H1 (cell line): ENCODE results near the gene ACVR1. TPM values are rescaled to one million over a fixed set of nuclear protein-coding genes. Genes with fewer than 3 reads are reported as not detected.

ENCODE experiments used
- CTCF ChIA-PET: fragments of 300-600 bp; sonication (Branson Sonifier 250); formaldehyde crosslinking; loops from one replicate; lab custom pipeline; 2021; ENCODE audit not compliant: partially characterized antibody; lab: Charles Lee
- POLR2A ChIA-PET: fragments of 300-600 bp; sonication (Branson Sonifier 250); formaldehyde crosslinking; loops from one replicate; lab custom pipeline; 2021; ENCODE audit warnings: inconsistent platforms; ENCODE audit not compliant: partially characterized antibody; lab: Charles Lee
- DNase-seq, 2 experiments: peaks; one replicate each; pipeline versions ENCODE4 v3.0.0 to v3.0.0-alpha.2; 2010 to 2022; ENCODE audit warnings: low spot score in 2 of 2, low read depth in 1 of 2, mixed read lengths in 1 of 2
- FAIRE-seq: peaks from 2 replicates; lab custom pipeline; 2011; peaks lifted over from hg19 to GRCh38; lab: Jason Lieb, UNC
- H2AFZ ChIP-seq: 2 replicates; pipeline ENCODE4 v1.8.1; 2012; ENCODE audit warnings: low read length, inconsistent platforms
- H2AK5ac ChIP-seq: 2 replicates; pipeline ENCODE4 v1.6.1; 2013; ENCODE audit warnings: low read depth, low read length
- H2BK120ac ChIP-seq: replicated peaks from 2 replicates; pipeline ENCODE3; 2013; ENCODE audit warnings: low read depth, low read length, inconsistent platforms
- H2BK12ac ChIP-seq: 2 replicates; pipeline ENCODE4 v1.6.1; 2013; ENCODE audit warnings: low read depth, low read length
- H2BK15ac ChIP-seq: 2 replicates; pipeline ENCODE4 v1.6.1; 2013; ENCODE audit warnings: low read length
- H2BK20ac ChIP-seq: 2 replicates; pipeline ENCODE4 v1.6.1; 2013; ENCODE audit warnings: low read length
- H2BK5ac ChIP-seq: 2 replicates; pipeline ENCODE4 v1.6.1; 2013; ENCODE audit warnings: low read depth, low read length
- H3K14ac ChIP-seq: 2 replicates; pipeline ENCODE4 v1.6.1; 2013; ENCODE audit warnings: inconsistent platforms; ENCODE audit not compliant: insufficient read length
- H3K18ac ChIP-seq: 2 replicates; pipeline ENCODE4 v1.6.1; 2013; ENCODE audit warnings: low read length; ENCODE audit errors: extremely low read depth
- H3K23ac ChIP-seq: 2 replicates; pipeline ENCODE4 v1.6.1; 2013; ENCODE audit warnings: inconsistent platforms; ENCODE audit not compliant: insufficient read length
- H3K23me2 ChIP-seq: 2 replicates; pipeline ENCODE4 v1.6.1; 2013; ENCODE audit warnings: low read depth, low read length
- H3K27ac ChIP-seq: 2 replicates; pipeline ENCODE4 v1.6.1; 2011; ENCODE audit warnings: low read depth, low read length, inconsistent platforms
- H3K27me3 ChIP-seq, 4 experiments: replicated peaks in 1 of 4; 1 replicate in 1 of 4; 2 replicates in 3 of 4; pipeline versions ENCODE4 v1.6.1 to v1.8.1; 2011 to 2013; ENCODE audit warnings: low read length in 3 of 4, mild to moderate bottlenecking in 3 of 4, inconsistent platforms in 2 of 4, mixed read lengths in 2 of 4, moderate library complexity in 1 of 4; ENCODE audit not compliant: control insufficient read depth in 3 of 4, insufficient read depth in 3 of 4; ENCODE audit errors: extremely low read depth in 1 of 4
- H3K36me3 ChIP-seq, 4 experiments: 2 replicates each; pipeline versions ENCODE4 v1.6.1 to v1.8.1; 2011 to 2013; ENCODE audit warnings: mild to moderate bottlenecking in 4 of 4, low read length in 3 of 4, moderate library complexity in 2 of 4, control low read depth in 1 of 4, inconsistent platforms in 1 of 4; ENCODE audit not compliant: insufficient read depth in 4 of 4, control insufficient read depth in 2 of 4
- H3K4ac ChIP-seq: replicated peaks from 2 replicates; pipeline ENCODE3; 2013; ENCODE audit warnings: low read length, low read depth, mixed read lengths, inconsistent platforms; ENCODE audit not compliant: insufficient read length
- H3K4me1 ChIP-seq, 4 experiments: replicated peaks in 1 of 4; 1 replicate in 1 of 4; 2 replicates in 3 of 4; pipeline versions ENCODE4 v1.6.1 to v1.8.1; 2011 to 2013; ENCODE audit warnings: low read length in 3 of 4, inconsistent platforms in 2 of 4, mixed read lengths in 1 of 4; ENCODE audit not compliant: insufficient read depth in 4 of 4, control insufficient read depth in 3 of 4
- H3K4me2 ChIP-seq, 2 experiments: 2 replicates each; pipeline versions ENCODE4 v1.6.1 to v1.8.1; 2011 to 2013; ENCODE audit warnings: low read depth in 2 of 2, low read length in 2 of 2, control low read depth in 1 of 2, inconsistent platforms in 1 of 2, mild to moderate bottlenecking in 1 of 2; ENCODE audit not compliant: insufficient read depth in 1 of 2
- H3K4me3 ChIP-seq, 4 experiments: fragments of 200-600, 300-600 bp in 1 of 4; sonication (generic), shearing (Covaris generic), sonication (Bioruptor Twin) in 1 of 4; 2 replicates each; pipeline versions ENCODE4 v1.5.1 to v1.8.1; 2011 to 2016; ENCODE audit warnings: low read length in 4 of 4, low read depth in 3 of 4, control low read depth in 2 of 4, inconsistent platforms in 2 of 4, mild to moderate bottlenecking in 2 of 4, mixed read lengths in 1 of 4, moderate library complexity in 1 of 4; ENCODE audit not compliant: insufficient read depth in 2 of 4; ENCODE audit errors: extremely low read depth in 1 of 4
- H3K56ac ChIP-seq: replicated peaks from 2 replicates; pipeline ENCODE3; 2013; ENCODE audit warnings: low read depth, mild to moderate bottlenecking, mixed read lengths, low read length, inconsistent platforms; ENCODE audit not compliant: insufficient read length
- H3K79me1 ChIP-seq: 2 replicates; pipeline ENCODE4 v1.6.1; 2013; ENCODE audit warnings: low read depth, low read length, control low read depth
- H3K79me2 ChIP-seq, 2 experiments: 2 replicates each; pipeline versions ENCODE4 v1.6.1 to v1.8.1; 2012 to 2013; ENCODE audit warnings: low read length in 2 of 2, mild to moderate bottlenecking in 2 of 2, inconsistent platforms in 1 of 2; ENCODE audit not compliant: insufficient read depth in 2 of 2, control insufficient read depth in 1 of 2
- H3K9ac ChIP-seq, 4 experiments: replicated peaks in 1 of 4; 1 replicate in 1 of 4; 2 replicates in 3 of 4; pipeline versions ENCODE4 v1.6.1 to v1.8.1; 2011 to 2013; ENCODE audit warnings: low read depth in 3 of 4, low read length in 3 of 4, control low read depth in 2 of 4, mild to moderate bottlenecking in 2 of 4, moderate library complexity in 2 of 4, inconsistent platforms in 1 of 4; ENCODE audit errors: extremely low read depth in 1 of 4
- H3K9me3 ChIP-seq, 2 experiments: 2 replicates each; pipeline versions ENCODE4 v1.6.1 to v1.8.1; 2012 to 2013; ENCODE audit warnings: mild to moderate bottlenecking in 2 of 2, moderate library complexity in 2 of 2, control low read depth in 1 of 2, inconsistent platforms in 1 of 2, low read depth in 1 of 2, low read length in 1 of 2, mixed read lengths in 1 of 2; ENCODE audit not compliant: insufficient read depth in 2 of 2
- H4K20me1 ChIP-seq, 2 experiments: replicated peaks in 1 of 2; 2 replicates each; pipeline versions ENCODE3 to v1.8.1; 2011 to 2013; ENCODE audit warnings: inconsistent platforms in 2 of 2, low read length in 2 of 2, mild to moderate bottlenecking in 1 of 2; ENCODE audit not compliant: insufficient read depth in 2 of 2, control insufficient read depth in 1 of 2
- H4K5ac ChIP-seq: 2 replicates; pipeline ENCODE4 v1.6.1; 2013; ENCODE audit warnings: low read length, low read depth, mixed read lengths, inconsistent platforms; ENCODE audit not compliant: insufficient read length
- H4K8ac ChIP-seq: 2 replicates; pipeline ENCODE4 v1.8.0; 2013; ENCODE audit warnings: mild to moderate bottlenecking, moderate library complexity, low read length, inconsistent platforms; ENCODE audit not compliant: insufficient read depth; ENCODE audit errors: extremely low read depth
- H4K91ac ChIP-seq: replicated peaks from 2 replicates; pipeline ENCODE3; 2013; ENCODE audit warnings: low read length, mixed read lengths, inconsistent platforms; ENCODE audit not compliant: insufficient read length
- BACH1 ChIP-seq: IDR thresholded peaks from 2 replicates; pipeline ENCODE4 v1.6.1; 2012; ENCODE audit warnings: low read length, improper control_type of control experiment
- TAF1 ChIP-seq: IDR thresholded peaks from 2 replicates; pipeline ENCODE4 v1.6.1; 2011; ENCODE audit warnings: mild to moderate bottlenecking, low read depth, low read length
- polyA plus RNA-seq, 7 experiments: library from polyadenylated mRNA; depleted of rRNA in 3 of 7; stranded (reverse) in 5 of 7; unstranded in 2 of 7; fragments of >200 nt in 5 of 7; fragments of 200-250 nt in 2 of 7; gene quantifications; 1 replicate in 5 of 7; 2 replicates in 1 of 7; 4 replicates in 1 of 7; pipeline versions ENCODE4 v1.2.1 to v1.2.3, GENCODE V29; 2011 to 2013; ENCODE audit warnings: missing spikeins in 2 of 7, mixed read lengths in 2 of 7
- total RNA-seq: library from RNA; stranded (reverse); fragmentation: NEBNext Ultra II Directional; extraction: Animal tissue kit (Norgen Biotek cat#: 25700); gene quantifications from 2 replicates; pipeline ENCODE4 v1.2.1, GENCODE V29; 2021

ACVR1 gene
- total and polyA plus RNA-seq, 2 of the 8 experiments (the other 6 are each of a cell fraction or from before 2014, with no cell fraction given), result 8.5 to 17.7 TPM

DNA sequence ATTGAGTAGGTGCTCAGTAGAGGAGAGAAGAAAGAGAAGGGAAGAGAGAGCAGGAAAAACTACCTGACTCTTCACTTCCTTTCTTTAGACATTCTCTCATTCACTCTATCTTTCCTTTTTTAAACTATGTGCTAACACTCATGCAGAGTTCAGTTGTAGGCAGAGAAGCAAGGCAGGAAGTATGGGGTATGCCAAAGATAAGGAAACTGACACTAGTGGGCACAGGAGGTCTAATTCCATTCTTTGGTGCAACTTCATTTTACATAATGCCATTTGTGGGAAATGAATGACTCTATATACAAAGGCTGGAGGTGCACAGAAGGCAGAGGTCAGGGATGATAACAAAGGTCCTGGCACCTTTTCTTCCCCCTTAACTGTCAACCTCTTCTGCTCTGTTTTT, 35.1 kb upstream of the ACVR1 start:
- H4K20me1 ChIP-seq, result no peaks in the 10 kb centered on the region
- H3K36me3 ChIP-seq, result no peaks in the 10 kb centered on the region
- H2BK120ac ChIP-seq, result no peak overlapping the region
- no peak overlapping the region for H2BK15ac ChIP-seq
- no peak overlapping the region for H2AFZ ChIP-seq
- H3K79me1 ChIP-seq, result no peaks in the 10 kb centered on the region
- no peaks in the 10 kb centered on the region for H3K4me1 ChIP-seq
- no peak overlapping the region for H3K56ac ChIP-seq
- H3K23me2 ChIP-seq, result no peaks in the 10 kb centered on the region
- no peak overlapping the region for H4K91ac ChIP-seq
- no peak overlapping the region for H4K8ac ChIP-seq
- FAIRE-seq (no peak), DNase-seq (no peak)
- ChIA-PET CTCF (interaction anchor here (1.0 to 1.4 kb wide), 2 partner anchors 9 to 417 kb away, joined by 3 to 5 read pairs; no protein-coding TSS in a partner anchor), POLR2A (no interaction called here)
- no peak overlapping the region for H3K27ac ChIP-seq
- no peak overlapping the region for H2BK20ac ChIP-seq
- H3K27me3 ChIP-seq, result no peaks in the 10 kb centered on the region
- no peaks in the 10 kb centered on the region for H3K9me3 ChIP-seq
- H3K9ac ChIP-seq, result no peak overlapping the region
- H3K79me2 ChIP-seq, result no peaks in the 10 kb centered on the region
- H3K23ac ChIP-seq, result no peak overlapping the region
- H3K4me3 ChIP-seq, result no peak overlapping the region
- H2AK5ac ChIP-seq, result no peak overlapping the region
- H3K4me2 ChIP-seq, result no peak overlapping the region
- no peak overlapping the region for H2BK12ac ChIP-seq
- no peak overlapping the region for H3K18ac ChIP-seq
- TF ChIP-seq BACH1 (no peak), TAF1 (no peak)
- H3K4ac ChIP-seq, result no peak overlapping the region
- no peak overlapping the region for H3K14ac ChIP-seq
- H2BK5ac ChIP-seq, result no peak overlapping the region
- no peak overlapping the region for H4K5ac ChIP-seq
